Omental fat pad (tissue), 4 donors: Measurements from ENCODE around the gene CHST13. TPM values are rescaled to one million over a fixed set of nuclear protein-coding genes. Genes with fewer than 3 reads are reported as not detected.

Source experiments
- ATAC-seq: fragments of 150-250 bp; one replicate; pipeline ENCODE4 v1.9.1; 2016; ENCODE audit warnings: mild to moderate bottlenecking, moderate library complexity; ENCODE audit not compliant: low FRiP score
- DNase-seq: peaks from one replicate; pipeline ENCODE4 v3.0.0-alpha.2; 2019; ENCODE audit warnings: low spot score
- total RNA-seq, 4 donors: library from RNA; depleted of rRNA; stranded (reverse); fragments of >200 nt; gene quantifications; one replicate each; pipeline ENCODE4 v1.1.0, GENCODE V29; 2016
- TF ChIP-seq, protein P1 (sequence below), 3 donors: fragments of 450-650 bp; IDR thresholded peaks; one replicate each; pipeline ENCODE4 v1.5.1; 2016 to 2017; ENCODE audit warnings: antibody characterized with exemption in 3 of 3, mild to moderate bottlenecking in 3 of 3, moderate library complexity in 2 of 3

The CHST13 gene
- total RNA-seq, 4 donors from 2014 or later = 0.46 to 2.3 (median 1.7) TPM; not detected in 1

DNA sequence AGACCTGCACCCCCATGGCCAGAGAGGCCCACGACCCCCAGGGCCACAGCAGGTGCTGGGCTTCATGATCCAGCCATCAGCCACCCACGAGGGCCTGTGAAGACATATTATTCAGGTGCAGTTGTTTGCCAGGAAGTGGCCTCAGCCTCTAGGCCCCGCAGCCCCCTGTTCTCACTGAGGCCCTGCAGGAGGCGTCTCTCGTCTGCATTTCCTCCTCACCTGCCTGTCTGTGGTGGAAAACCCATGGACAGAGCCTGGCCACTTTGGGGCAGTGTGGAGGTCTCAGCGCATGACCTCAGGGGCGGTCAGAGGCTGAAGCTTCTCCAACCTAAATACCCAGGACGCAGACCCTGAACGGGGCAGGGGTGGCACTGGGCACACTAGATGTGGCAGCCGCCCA lies 25.0 kb upstream of the CHST13 start:
- DNase-seq (no peak), ATAC-seq (no peak)
- TF ChIP-seq, protein P1, sequence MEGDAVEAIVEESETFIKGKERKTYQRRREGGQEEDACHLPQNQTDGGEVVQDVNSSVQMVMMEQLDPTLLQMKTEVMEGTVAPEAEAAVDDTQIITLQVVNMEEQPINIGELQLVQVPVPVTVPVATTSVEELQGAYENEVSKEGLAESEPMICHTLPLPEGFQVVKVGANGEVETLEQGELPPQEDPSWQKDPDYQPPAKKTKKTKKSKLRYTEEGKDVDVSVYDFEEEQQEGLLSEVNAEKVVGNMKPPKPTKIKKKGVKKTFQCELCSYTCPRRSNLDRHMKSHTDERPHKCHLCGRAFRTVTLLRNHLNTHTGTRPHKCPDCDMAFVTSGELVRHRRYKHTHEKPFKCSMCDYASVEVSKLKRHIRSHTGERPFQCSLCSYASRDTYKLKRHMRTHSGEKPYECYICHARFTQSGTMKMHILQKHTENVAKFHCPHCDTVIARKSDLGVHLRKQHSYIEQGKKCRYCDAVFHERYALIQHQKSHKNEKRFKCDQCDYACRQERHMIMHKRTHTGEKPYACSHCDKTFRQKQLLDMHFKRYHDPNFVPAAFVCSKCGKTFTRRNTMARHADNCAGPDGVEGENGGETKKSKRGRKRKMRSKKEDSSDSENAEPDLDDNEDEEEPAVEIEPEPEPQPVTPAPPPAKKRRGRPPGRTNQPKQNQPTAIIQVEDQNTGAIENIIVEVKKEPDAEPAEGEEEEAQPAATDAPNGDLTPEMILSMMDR (IDR thresholded peaks at IDR 0.05) = no peak

DNA sequence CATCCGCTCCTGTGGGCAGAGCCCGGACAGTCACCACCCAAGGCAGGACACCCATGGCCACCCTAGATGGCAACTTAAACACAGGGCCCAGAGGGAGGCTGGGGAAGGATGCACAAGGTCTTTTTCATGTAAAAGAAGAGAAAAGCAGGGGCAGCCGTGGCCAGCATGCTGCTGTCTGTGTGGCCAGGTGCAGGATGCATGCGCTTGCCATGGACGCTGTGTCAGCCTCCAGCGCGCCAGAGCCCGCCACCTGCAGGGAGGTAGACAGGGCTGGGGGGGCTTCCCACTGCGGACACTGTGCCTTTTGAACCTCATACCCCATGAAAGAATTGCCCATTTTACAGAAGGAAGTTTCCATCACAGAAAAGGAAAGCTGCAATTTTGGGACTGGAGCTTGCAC lies 24.6 kb upstream of the CHST13 start:
- TF ChIP-seq, protein P1 (IDR thresholded peaks at IDR 0.05) = no peak
- ATAC-seq = no peak
- DNase-seq = no peak

DNA sequence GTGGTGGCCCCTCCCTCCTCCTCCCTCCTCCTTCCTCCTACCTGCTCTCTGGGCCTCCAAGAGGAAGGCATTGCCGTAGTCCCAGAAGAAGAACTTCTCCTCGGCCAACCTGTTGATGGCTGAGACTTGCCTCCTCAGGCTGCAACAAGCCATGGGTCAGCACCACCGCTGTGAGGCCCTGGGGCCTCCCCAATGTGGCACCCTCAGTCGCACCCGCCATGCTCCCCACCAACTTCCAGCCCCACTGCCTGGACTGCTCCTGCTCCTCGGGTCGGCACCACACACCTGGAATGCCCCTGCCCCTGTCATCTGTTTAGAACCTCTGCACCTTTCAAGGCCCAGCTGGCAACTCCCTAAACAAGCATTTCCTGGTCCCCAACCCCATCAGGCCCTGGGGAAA lies 23.9 kb upstream of the CHST13 start:
- TF ChIP-seq, protein P1 (IDR thresholded peaks at IDR 0.05) = no peak
- DNase-seq (no peak), ATAC-seq (no peak)

DNA sequence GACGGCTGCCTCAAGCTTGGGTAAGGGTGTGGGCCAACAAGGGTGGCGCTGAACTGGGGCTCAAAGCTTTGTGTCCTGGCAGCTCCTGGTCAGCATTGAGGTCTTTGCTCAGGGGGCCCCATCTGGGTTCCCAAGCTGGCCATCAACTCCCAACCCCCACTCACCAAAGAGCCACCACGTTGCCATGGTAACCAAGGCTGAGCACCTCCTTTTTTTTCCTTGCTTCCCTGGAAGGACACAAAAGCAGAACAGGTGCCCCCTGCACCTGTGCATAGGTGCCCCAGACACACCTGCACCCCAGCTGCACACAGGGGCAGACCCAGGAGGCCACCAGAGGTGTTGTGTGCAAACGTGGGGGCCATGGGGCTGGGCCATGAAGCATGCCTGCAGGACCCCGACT lies 22.9 kb upstream of the CHST13 start:
- DNase-seq = no peak
- TF ChIP-seq, protein P1 (IDR thresholded peaks at IDR 0.05) = no peak
- ATAC-seq = no peak

DNA sequence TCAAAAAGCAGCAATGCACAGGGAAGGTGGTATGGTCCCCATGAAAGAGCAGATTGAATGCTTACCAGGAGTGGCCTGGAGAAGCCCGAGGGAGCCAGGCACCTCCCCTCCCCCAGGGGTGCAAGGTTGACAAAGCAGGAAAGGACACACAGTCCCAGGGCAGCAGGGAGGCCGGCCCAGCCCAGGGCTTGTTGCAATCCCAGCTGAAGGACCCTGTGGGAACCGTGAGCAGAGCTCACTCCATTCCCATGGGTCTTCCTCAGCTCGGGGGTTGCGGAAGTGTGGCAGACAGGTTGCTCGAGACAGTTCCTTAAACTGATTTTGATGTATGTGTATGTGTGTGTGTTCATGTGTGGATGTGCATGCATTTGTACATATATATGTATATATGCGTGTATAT lies 22.2 kb upstream of the CHST13 start:
- ATAC-seq (no peak), DNase-seq (no peak)
- TF ChIP-seq, protein P1 (IDR thresholded peaks at IDR 0.05) = no peak

DNA sequence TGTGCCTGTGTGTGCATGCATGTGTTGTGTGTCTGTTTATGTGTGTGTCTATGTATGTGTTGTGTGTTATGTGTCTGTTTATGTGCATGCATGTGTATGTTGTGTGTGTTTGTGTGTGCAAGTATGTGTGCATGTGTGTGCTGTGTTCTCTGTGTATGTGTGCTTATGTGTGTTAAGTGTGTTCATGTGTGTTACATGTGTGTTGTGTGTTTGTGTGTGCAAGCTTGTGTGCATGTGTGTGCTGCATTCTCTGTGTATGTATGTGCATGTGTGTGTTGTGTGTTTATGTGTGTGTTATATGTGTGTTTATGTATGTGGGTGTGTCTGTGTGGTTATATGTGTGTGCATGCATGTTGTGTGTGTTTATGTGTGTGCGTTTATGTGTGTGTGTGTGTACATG lies 21.3 kb upstream of the CHST13 start:
- DNase-seq (no peak), ATAC-seq (no peak)
- TF ChIP-seq, protein P1 (IDR thresholded peaks at IDR 0.05) = no peak

DNA sequence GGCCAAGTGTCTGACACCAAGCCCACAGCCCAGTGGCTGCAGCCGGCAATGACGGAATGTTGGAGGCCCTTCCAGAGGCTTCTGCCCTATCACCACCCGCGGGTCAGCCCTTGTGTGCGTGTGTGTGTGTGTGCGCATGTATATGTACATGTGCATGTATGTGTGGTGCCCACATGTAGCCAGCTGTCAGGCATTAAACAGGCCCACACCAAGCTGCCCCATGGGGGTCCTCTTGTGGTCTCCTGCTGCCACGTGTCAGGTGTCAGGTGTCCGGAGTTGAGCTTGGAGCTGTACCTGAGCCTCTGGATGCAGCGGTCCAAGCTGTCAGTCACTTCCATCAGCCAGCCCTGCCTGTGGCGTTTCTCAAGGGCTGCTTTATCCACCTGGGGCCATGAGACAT lies 20.3 kb upstream of the CHST13 start:
- DNase-seq (no peak), ATAC-seq (no peak)
- TF ChIP-seq, protein P1 (IDR thresholded peaks at IDR 0.05) = no peak
